PC-9 (cell line): ENCODE measurements around the gene ESRRG. TPM values are rescaled to one million over a fixed set of nuclear protein-coding genes. Genes with fewer than 3 reads are reported as not detected.

Experiments
- BruUV-seq: library from RNA; stranded (reverse); fragments of 400-500 nt; replicated peaks from 2 replicates; lab custom pipeline; 2021; lab: Mats Ljungman, UMichigan
- CTCF ChIA-PET: fragments of 300-600 bp; sonication (Branson Sonifier 250); formaldehyde crosslinking; loops from one replicate; lab custom pipeline; 2022; ENCODE audit warnings: antibody characterized with exemption; lab: Charles Lee
- POLR2A ChIA-PET: fragments of 300-600 bp; sonication (Branson Sonifier 250); formaldehyde crosslinking; loops from one replicate; lab custom pipeline; 2022; ENCODE audit warnings: antibody characterized with exemption; ENCODE audit not compliant: unreplicated experiment; lab: Charles Lee
- DNase-seq, 2 experiments: peaks; one replicate each; pipeline versions ENCODE4 v3.0.0 to v3.0.0-alpha.2; 2015 to 2022; ENCODE audit warnings: mixed read lengths in 1 of 2
- H2AFZ ChIP-seq: fragments of 200-600 bp; sonication (generic); 2 replicates; pipeline ENCODE4 v1.8.1; 2017; ENCODE audit warnings: antibody characterized with exemption
- H3F3A ChIP-seq: fragments of 200-600 bp; sonication (generic); 2 replicates; pipeline ENCODE4 v1.8.1; 2017; ENCODE audit warnings: antibody characterized with exemption, mild to moderate bottlenecking, low read depth; ENCODE audit not compliant: insufficient read depth
- H3K27ac ChIP-seq: fragments of 200-600 bp; sonication (generic); 2 replicates; pipeline ENCODE4 v1.6.1; 2016; ENCODE audit warnings: mixed run types
- H3K27me3 ChIP-seq: fragments of 200-600 bp; sonication (generic); 2 replicates; pipeline ENCODE4 v1.6.1; 2016; ENCODE audit warnings: low read depth, mixed run types; ENCODE audit not compliant: insufficient read depth
- H3K36me3 ChIP-seq: fragments of 200-600 bp; sonication (generic); 2 replicates; pipeline ENCODE4 v1.6.1; 2016; ENCODE audit warnings: low read depth, mixed run types
- H3K4me1 ChIP-seq: fragments of 200-600 bp; sonication (generic); replicated peaks from 2 replicates; pipeline ENCODE4 v1.6.1; 2016; ENCODE audit warnings: mixed run types; ENCODE audit not compliant: insufficient read depth
- H3K4me2 ChIP-seq: fragments of 200-600 bp; sonication (generic); 2 replicates; pipeline ENCODE4 v1.6.1; 2017; ENCODE audit warnings: mixed run types
- H3K4me3 ChIP-seq: fragments of 200-600 bp; sonication (generic); 2 replicates; pipeline ENCODE4 v1.6.1; 2016; ENCODE audit warnings: mixed run types
- H3K79me2 ChIP-seq: fragments of 200-600 bp; sonication (generic); 2 replicates; pipeline ENCODE4 v1.6.1; 2017; ENCODE audit warnings: low read depth, mixed run types
- H3K9me2 ChIP-seq: fragments of 200-600 bp; sonication (generic); 2 replicates; pipeline ENCODE4 v1.8.1; 2017; ENCODE audit warnings: mild to moderate bottlenecking; ENCODE audit not compliant: insufficient read depth
- H3K9me3 ChIP-seq: fragments of 200-600 bp; sonication (generic); 2 replicates; pipeline ENCODE4 v1.8.1; 2016; ENCODE audit warnings: low read depth; ENCODE audit not compliant: insufficient read depth
- H4K20me1 ChIP-seq: fragments of 200-600 bp; sonication (generic); 2 replicates; pipeline ENCODE4 v1.8.1; 2017; ENCODE audit not compliant: insufficient read depth
- EZH2 ChIP-seq: fragments of 200-600 bp; sonication (generic); IDR thresholded peaks from 2 replicates; pipeline ENCODE4 v1.8.0; 2017; ENCODE audit warnings: antibody characterized with exemption, low read depth
- intact Hi-C: fragments of 100-400 bp; cut with micrococcal nuclease; formaldehyde crosslinking; loops from one replicate; pipeline ENCODE4 v1.10.0; 2022; ENCODE audit not compliant: unreplicated experiment
- total RNA-seq: library from RNA; stranded (reverse); gene quantifications from 2 replicates; pipeline ENCODE4 v1.2.3, GENCODE V29; 2021
- TF ChIP-seq, protein P1 (sequence below): fragments of 200-600 bp; sonication (generic); conservative IDR thresholded peaks from 2 replicates; pipeline ENCODE4 v1.6.1; 2017; ENCODE audit warnings: mixed run types, antibody characterized with exemption, mild to moderate bottlenecking, moderate library complexity

The ESRRG gene
- total RNA-seq, 1 experiment from 2014 or later, result not detected

DNA sequence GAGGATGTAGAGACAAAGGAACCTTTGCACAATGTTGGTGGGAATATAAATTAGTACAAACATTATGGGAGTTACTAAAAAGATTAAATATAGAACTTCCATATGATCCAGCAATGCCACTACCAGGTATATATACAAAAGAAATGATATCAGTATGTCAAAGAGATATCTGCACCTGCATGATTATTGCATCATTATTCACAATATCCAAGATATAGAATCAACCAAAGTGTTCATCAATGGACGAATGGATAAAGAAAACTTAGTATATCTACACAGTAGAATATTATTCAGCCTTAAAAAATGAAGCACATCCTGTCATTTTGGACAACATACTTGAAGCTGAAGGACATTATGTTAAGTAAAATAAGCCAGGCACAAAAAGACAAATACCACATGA lies 238.2 kb downstream of the ESRRG start:
- Histone ChIP-seq H3F3A (no peaks in the 10 kb centered on the region), H4K20me1 (no peaks in the 10 kb centered on the region), H3K27ac (no peak overlapping the region), H3K79me2 (no peaks in the 10 kb centered on the region), H3K4me1 (no peaks in the 10 kb centered on the region), H2AFZ (no peak overlapping the region), H3K4me3 (peak overlapping the region; percentile 26; the same call in 1 of the 2 replicates), H3K4me2 (peak overlapping the region; percentile 47; the same call in 1 of the 2 replicates), H3K36me3 (no peaks in the 10 kb centered on the region), H3K9me3 (no peaks in the 10 kb centered on the region), H3K27me3 (no peaks in the 10 kb centered on the region), H3K9me2 (no peaks in the 10 kb centered on the region)
- TF ChIP-seq EZH2, result no peak
- TF ChIP-seq, protein P1, sequence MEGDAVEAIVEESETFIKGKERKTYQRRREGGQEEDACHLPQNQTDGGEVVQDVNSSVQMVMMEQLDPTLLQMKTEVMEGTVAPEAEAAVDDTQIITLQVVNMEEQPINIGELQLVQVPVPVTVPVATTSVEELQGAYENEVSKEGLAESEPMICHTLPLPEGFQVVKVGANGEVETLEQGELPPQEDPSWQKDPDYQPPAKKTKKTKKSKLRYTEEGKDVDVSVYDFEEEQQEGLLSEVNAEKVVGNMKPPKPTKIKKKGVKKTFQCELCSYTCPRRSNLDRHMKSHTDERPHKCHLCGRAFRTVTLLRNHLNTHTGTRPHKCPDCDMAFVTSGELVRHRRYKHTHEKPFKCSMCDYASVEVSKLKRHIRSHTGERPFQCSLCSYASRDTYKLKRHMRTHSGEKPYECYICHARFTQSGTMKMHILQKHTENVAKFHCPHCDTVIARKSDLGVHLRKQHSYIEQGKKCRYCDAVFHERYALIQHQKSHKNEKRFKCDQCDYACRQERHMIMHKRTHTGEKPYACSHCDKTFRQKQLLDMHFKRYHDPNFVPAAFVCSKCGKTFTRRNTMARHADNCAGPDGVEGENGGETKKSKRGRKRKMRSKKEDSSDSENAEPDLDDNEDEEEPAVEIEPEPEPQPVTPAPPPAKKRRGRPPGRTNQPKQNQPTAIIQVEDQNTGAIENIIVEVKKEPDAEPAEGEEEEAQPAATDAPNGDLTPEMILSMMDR, result no peak
- CTCF ChIA-PET, result no interaction called here
- no peak for DNase-seq
- POLR2A ChIA-PET, result no interaction called here
- intact Hi-C loops, result no loop called here
- BruUV-seq, result no TSS peak

DNA sequence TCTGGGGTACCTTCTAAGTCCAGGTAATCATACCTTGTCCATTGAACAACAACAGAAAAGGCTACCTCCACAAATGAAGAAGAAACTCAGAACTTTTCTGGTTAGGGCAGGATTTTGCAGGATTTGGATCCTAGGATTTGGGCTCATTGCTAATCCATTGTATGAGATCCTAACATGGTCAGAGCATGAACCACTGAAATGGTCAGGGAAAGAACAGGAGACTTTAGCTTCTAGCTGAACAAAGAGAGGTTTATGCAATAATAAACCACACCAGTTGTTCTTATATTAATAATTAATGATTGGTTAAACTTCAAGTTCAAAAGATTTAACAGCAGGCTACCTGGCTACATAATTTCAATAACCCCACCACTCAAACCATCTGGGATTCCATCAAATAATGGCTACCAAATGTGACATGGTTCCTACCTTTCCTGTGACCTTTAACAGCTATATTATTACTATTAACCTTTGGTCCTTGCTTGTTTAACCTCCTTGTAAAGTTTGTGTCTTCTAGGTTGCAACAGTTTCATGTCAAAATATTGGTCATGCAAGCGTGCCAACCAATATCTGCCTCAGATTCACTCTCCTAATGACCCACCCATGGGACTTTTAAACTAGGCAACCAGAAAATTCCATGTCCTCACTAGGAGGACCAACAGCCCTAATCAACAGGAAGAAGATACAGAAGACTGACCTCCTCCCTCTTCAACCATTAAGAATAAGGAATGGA lies 239.4 kb downstream of the ESRRG start:
- Histone ChIP-seq H3K4me2 (no peak overlapping the region), H3F3A (no peaks in the 10 kb centered on the region), H3K79me2 (no peaks in the 10 kb centered on the region), H3K9me3 (no peaks in the 10 kb centered on the region), H3K9me2 (no peaks in the 10 kb centered on the region), H2AFZ (no peak overlapping the region), H3K27me3 (no peaks in the 10 kb centered on the region), H3K36me3 (no peaks in the 10 kb centered on the region), H4K20me1 (no peaks in the 10 kb centered on the region), H3K4me1 (no peaks in the 10 kb centered on the region), H3K27ac (no peak overlapping the region), H3K4me3 (no peak overlapping the region)
- intact Hi-C loops, result no loop called here
- POLR2A ChIA-PET, result no interaction called here
- no peak for DNase-seq
- no peak for TF ChIP-seq EZH2
- TF ChIP-seq, protein P1, result no peak
- no TSS peak for BruUV-seq
- CTCF ChIA-PET, result no interaction called here

DNA sequence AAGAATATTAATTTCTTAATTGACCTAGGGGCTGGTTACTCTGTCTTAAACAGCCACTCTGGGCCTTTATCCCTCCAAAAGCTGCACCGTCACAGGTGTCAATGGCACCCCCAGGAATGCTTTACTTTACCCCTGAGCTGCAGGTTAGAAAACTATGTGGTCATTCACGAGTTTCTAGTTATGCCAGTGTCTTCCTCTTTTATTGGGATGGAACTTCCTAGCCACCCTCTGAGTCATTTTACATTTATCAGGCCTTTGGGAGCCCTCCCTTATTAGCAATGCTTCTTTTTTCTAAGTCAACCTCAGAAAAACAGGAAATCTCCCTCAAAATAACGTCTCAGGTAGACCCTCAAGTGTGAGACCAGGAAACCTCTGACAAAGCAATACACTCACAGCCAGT lies 240.6 kb downstream of the ESRRG start:
- TF ChIP-seq EZH2, result no peak
- TF ChIP-seq, protein P1, result no peak
- H3K9me3 ChIP-seq, result no peaks in the 10 kb centered on the region
- no peaks in the 10 kb centered on the region for H3K36me3 ChIP-seq
- H3K4me1 ChIP-seq, result no peaks in the 10 kb centered on the region
- H3K4me3 ChIP-seq, result no peak overlapping the region
- H3K27ac ChIP-seq, result no peak overlapping the region
- no peaks in the 10 kb centered on the region for H3F3A ChIP-seq
- H2AFZ ChIP-seq, result no peak overlapping the region
- ChIA-PET POLR2A (no interaction called here), CTCF (no interaction called here)
- no peak for DNase-seq
- no peaks in the 10 kb centered on the region for H3K27me3 ChIP-seq
- H3K4me2 ChIP-seq, result no peak overlapping the region
- no peaks in the 10 kb centered on the region for H3K79me2 ChIP-seq
- no peaks in the 10 kb centered on the region for H3K9me2 ChIP-seq
- intact Hi-C loops, result no loop called here
- no peaks in the 10 kb centered on the region for H4K20me1 ChIP-seq
- BruUV-seq, result no TSS peak
